NCI-H82 treated with DMSO at 0.1 percent for 48 hours (cell line): ENCODE results near the gene PTPN11.
A peak's percentile ranks its signal among the peaks of the same experiment; 100 is the strongest.
"Not testable (repeated sequence)": the region's sequence is repeated elsewhere in the genome, so short reads cannot be mapped to it uniquely, and the experiment has no call there.

Experiments used
- DNase-seq: peaks from one replicate; lab custom pipeline; 2025; ENCODE audit not compliant: unreplicated experiment; lab: John Stamatoyannopoulos, UW

PTPN11 gene

GRCh38 chr12:112418608-112419296 lies at the start of gene PTPN11:
TSS of gene PTPN11 (plus strand) at chr12:112418947. CDS start at chr12:112419112, 165 bp downstream.
- peak; percentile 35 for DNase-seq

- no peak for DNase-seq
Measured at GRCh38 chr12:112370199-112370598, 48.5 kb upstream of the PTPN11 start.

GRCh38 chr12:112370868-112371510 lies 47.8 kb upstream of the PTPN11 start:
- DNase-seq, result no peak

DNA sequence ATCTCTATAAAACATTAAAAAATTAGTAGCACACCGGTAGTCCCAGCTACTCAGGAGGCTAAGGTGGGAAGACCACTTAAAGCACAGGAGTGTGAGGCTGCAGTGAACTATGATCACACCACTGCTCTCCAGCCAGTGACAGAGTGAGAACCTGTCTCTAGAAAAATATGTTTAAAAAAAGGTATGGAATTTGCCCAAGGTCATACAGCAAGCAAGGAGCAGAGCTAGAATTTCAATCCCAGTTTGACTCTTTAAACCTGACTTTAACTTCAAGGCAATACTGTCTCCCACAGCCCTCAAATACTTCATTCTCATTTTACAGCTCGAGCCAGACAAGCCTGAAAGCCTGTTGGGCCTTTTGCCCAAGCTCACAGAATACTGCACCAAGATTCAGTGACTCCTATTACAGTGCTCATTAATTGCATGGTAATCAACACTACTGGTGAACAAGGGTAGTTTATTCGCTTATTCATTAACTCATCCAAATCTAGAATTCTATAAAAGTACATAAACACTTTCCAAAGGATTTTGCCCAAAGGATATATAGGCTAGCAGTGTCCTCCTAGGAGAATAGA lies 44.5 kb upstream of the PTPN11 start:
- DNase-seq, result no peak

- no peak for DNase-seq
Measured at GRCh38 chr12:112375105-112375504, 43.6 kb upstream of the PTPN11 start.

DNA sequence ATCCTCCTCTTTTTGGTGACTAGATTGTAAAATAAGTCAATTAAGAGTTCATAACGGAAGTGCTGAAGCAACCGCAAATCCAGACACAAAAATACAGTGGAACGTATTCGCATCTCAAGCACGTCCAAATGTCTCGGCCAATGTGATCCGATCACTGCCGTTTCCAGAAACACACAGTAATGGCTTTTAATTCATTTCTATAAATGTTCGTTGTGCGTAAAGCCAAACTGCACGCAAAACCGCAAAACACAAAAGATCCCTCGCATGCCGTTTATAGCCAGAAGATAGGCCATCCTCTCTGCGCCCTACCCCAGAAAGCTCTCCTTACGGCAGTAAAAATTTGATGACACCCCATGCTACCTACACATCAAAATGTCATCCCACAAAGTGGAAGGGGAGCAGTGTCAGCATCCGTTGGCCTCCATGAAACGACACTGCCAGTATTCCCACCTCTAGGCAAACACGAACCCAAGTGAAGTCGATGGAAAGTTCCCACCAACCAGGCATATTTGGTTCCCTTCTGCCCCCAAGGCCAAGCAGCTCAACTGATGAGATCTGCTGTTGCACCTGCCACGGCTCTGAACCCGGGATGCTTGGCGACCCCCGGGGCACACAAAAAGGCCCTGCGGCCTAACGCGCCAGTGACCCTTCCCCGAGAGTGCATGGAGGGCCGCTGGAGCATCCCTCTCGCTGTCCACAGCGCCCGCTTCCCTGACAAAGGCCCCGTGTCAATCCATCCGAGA lies 37.9 kb upstream of the PTPN11 start:
- DNase-seq, result no peak

DNA sequence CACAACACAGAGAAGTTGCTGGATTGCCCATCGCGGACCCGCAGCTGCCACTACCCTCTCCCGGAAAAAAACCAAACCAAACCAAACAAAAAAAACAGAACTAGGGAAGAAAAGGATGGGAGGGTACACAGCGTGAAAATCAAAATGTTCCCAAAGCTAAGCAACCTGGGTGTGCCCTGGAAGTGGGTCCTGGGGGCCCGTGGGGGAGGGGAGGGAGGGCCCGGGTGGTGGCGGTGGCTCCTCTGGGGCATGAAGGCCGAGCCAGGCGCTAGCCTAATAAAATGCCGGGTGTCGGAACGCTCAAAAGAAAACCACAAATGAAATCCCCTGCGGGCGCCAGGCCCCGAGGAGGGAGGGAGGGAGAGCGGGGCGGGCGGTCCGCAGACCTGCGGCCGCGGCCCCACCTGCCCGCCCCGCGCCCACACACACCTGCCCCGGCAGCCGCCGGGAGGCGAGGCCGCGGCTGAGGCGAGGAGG lies 37.3 kb upstream of the PTPN11 start:
- DNase-seq, result no peak

- DNase-seq, result peak; percentile 56
Measured at GRCh38 chr12:112381883-112382796, 36.6 kb upstream of the PTPN11 start, which contains the start of gene HECTD4. TSS of gene HECTD4 (minus strand) at chr12:112382431. CDS start at chr12:112382128, 303 bp downstream.

DNA sequence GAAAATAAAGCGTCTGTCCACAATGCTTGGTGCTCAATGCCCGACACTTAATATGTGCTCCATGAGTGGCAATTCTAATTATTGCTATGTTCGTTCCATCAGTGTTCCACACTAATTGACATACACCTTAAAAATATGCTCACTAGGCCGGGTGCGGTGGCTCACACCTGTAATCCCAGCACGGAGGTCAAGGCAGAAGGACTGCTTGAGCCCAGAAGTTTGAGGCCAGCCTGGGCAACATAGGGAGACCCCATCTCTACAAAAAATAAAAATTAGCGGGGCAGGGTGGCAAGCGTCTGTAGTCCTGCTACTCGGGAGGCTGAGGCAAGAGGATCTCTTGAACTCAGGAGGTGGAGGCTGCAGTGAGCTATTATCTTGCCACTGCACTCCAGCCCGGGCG lies 35.9 kb upstream of the PTPN11 start:
- DNase-seq, result no peak

DNA sequence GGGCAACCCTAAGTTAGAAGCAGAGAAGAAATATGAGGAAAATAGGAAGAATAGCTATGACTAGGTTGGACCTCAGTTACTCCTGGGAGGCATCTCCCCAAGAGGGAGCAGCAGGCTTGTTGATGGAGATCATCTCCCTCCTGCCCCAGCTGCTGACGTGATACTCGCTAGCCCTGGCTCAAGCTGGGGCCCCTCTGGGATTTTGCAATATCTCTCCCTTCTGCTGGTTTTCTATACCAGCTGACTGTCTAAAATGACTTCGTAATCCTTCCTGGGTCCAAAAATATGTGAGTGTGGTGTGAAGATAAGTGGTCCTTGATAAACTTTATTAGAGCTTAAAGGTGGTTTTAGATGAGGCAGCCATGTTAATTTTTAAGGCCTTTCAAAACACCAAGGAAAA lies 32.0 kb upstream of the PTPN11 start:
- DNase-seq, result peak; percentile 20

DNA sequence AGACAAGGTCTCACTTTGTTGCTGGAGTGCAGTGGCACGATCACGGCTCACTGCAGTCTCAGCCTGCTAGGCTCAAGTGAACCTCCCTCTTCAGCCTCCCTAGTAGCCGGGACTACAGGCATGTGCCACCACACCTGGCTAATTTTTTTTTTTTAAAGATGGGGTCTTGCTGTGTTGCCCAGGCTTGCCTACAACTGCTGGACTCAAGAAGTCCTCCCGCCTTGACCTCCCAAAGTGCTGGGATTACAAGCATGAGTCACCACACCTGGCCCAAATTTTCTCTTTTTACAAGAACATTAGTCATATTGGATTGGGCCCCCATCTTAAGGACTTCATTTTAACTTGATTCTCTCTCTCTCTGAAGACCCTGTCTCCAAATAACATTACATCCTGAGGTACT lies 29.5 kb upstream of the PTPN11 start:
- DNase-seq, result no peak

GRCh38 chr12:112389922-112390654 lies 28.7 kb upstream of the PTPN11 start:
- not testable (repeated sequence) for DNase-seq

GRCh38 chr12:112393328-112393727 lies 25.4 kb upstream of the PTPN11 start:
- DNase-seq, result no peak

DNA sequence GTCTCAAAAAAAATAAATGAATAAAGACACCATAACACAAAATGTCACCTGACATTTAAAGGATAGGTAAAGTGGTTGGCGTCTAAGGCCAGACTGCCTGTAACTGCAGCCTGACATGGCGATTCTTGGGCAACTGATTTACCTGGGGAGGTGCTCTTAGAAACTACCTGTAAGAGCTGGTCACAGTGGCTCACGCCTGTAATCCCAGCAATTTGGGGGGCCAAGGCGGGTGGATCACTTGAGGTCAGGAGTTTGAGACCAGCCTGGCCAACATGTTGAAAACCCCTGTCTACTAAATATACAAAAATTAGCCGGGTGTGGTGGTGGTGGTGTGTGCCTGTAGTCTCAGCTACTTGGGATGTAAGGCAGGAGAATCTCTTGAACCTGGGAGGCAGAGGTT lies 17.7 kb upstream of the PTPN11 start:
- no peak for DNase-seq

DNA sequence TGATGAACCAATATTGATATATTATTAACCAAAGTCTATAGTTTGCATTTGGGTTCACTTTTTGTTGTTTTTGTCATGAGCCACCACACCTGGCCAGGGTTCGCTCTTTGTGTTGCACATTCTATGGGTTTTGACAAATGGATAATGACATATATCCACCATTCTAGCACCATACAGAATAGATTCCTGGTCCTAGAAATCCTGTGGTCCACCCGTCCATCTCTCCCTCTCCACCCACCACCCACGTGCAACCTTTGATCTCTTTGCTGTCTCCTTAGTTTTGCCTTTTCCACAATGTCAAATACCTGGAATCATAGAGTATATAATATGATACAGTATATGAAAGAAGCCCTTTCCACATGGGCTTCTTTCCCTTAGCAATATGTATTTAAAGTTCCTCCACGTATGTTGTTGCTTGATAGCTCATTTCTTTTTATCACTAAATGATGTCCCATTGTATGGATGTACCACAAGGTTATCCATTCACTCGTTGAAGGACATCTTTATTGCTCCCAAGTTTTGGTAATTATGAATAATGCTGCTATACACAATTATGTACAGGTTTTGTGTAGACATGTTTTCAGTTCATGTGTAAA lies 16.7 kb upstream of the PTPN11 start:
- DNase-seq, result no peak

- DNase-seq, result no peak
Measured at GRCh38 chr12:112406519-112407488, 11.9 kb upstream of the PTPN11 start.

GRCh38 chr12:112407683-112408082 lies 11.1 kb upstream of the PTPN11 start:
- not testable (repeated sequence) for DNase-seq

DNA sequence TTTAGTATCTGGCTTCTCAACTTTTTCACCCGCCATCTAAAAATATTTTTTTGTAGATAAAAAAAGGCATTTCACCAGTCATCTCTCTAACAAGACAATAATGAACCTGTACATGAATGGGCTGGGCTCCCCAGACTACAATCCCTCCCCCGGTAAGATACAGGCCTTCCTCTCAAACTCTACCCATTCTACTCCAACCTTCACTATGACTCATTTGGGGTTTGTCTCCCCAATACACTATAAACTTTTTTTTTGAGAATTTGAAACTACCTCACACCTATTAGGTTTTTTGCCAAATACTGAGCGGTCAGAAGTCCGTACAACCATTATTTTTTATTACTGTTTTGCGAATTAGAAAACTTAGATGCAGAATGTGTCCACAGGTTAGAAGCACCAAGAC lies 10.1 kb upstream of the PTPN11 start:
- DNase-seq, result no peak
